HG03139 (cell line): ENCODE results near the gene DTX1.
"Not testable (repeated sequence)": the region's sequence is repeated elsewhere in the genome, so short reads cannot be mapped to it uniquely, and the experiment has no call there.

Source experiments
- ATAC-seq: cut with Tn5 transposase; IDR thresholded peaks from one replicate; pipeline ENCODE4 v1.9.1; 2021; ENCODE audit not compliant: unreplicated experiment

DTX1 gene

DNA sequence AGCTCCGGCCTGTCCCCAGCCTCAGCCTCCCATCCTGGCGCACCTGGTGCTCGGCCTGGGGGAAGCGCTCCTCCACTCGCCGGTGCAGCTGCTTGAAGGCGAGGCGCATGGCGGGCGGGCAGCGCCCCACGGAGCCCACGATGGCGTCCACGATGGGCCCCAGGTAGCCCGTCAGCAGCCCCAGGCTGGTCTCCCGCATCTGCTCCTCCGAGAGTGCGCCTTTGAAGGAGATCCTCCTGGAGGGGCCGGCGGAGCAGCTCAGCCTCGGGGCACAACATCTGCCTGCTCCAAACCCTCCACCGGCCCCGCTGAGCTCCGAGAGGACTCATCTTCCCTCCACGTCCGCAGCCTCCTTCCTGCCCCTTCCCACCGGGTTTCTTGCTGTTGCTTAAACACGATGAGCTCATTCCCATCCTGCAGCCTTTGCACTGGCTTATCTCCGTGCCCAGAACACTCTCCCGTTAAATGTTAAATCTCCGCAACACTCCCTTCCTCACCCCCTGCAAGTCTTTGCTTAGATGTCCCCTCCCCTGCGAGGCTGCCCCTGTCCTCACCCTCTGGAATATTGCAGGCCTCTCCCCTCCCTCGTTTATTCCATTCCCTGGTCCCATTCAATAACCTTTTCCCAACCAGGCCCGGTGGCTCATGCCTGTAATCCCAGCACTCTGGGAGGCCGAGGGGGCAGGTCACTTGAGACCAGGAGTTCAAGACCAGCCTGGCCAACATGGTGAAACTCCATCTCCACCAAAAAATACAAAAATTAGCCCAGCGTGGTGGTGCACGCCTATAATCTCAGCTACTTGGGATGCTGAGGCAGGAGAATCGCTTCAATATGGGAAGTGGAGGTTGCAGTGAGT, 55.7 kb downstream of the DTX1 start:
- no peak for ATAC-seq

DNA sequence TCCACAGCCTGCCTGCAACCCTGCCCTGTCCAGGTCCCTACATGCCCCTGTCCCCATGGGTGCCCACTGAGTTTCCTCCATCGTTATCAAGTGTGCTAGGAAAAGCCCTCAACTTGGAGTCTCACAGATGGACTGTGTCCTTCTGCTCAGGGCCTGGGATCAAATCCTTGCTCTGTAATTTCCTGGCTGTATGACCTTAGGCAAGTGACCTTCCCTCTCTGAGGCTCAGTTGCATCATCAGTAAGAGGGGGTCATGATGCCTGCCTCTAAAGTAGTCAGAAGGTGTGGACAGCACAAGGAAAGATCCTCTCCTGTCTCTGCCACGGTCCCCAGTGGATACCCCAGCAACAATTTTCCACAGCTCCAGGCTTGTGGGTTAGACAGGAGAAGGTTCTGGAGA, 56.9 kb downstream of the DTX1 start:
- ATAC-seq, result no peak

DNA sequence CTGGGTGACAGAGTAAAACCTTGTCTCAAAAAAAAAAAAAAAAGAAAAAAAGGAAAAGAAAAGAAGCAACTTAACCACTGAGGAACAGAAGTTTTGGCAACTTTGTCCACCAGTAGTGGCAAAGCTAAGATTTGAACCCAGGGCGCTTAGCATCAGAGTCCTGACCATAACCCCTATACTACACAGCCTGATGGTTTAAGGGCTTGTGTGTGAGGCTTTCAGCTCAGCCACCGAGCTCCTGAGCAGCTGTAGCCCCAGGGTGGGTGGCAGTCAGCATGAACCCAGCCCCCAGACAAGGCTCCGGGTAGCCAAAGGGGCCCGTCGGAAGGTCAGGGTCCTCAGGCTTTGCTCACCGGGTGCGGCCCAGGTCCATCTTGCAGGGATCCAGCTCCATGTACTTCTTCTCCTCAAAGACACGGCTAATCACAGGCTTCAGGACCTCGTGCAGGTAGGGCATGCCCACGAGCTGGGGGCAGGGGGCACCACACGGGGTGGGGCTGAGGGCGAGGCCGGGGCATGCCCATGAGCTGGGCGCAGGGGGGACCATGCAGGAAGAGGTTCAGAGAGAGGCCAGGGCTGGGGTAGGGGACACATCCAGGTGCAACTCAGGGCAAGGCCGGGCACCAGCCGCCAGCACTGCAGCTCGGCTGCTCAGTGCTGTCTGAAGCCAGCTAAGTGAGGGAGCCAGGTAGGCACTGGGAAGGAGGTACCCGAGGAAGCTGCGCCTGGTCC, 58.1 kb downstream of the DTX1 start:
- no peak for ATAC-seq

DNA sequence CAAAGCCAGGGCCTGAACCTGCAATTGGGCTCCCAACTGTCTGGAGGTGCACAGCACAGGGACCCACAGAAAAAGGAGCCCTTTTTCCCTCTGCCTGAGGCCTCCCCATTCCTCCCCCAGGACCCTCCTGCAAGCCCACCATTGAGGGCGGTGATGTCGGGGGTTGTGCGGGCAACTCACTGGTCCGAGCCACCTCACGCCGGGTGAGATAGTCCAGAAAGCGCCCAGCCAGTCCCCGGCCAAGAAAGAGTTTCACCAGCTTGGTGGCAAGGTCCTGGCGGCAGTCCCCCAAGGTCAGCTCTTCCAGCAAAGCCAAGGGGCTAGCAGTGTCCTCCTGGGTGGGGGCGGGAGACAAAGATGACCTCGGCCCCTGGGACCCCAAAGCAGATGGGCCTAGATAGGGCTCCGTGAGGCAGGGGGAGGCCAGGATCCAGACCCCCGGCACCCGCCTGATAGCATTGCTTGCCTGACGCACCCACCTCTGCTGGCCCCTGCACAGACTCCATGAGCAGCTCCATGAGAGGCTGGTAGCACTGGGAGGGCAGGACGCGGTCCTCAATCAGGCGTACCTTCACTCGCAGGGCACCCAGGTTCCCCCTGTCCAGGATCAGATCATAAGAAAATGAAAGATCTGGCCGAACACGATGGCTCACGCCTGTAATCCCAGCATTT, 59.1 kb downstream of the DTX1 start:
- ATAC-seq, result no peak

DNA sequence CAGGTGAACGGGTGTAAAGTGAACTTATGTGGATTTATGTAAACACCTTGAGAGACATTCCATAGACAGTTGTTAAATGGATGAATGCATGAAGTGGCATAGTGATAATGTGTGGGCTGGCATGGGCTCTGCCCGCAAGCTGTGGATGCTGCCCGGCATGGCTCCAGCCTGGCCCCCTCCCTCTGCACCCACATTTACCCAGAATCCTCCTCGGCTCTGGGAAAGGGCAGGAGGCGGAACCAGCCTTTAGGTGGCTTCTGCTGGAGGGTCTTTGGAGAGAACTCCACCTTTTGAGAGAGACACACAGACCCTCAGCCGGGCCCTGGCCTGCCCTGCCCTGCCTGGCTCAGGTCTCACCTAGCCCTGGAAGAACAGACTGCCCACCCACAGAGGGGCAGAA, 60.3 kb downstream of the DTX1 start:
- no peak for ATAC-seq

DNA sequence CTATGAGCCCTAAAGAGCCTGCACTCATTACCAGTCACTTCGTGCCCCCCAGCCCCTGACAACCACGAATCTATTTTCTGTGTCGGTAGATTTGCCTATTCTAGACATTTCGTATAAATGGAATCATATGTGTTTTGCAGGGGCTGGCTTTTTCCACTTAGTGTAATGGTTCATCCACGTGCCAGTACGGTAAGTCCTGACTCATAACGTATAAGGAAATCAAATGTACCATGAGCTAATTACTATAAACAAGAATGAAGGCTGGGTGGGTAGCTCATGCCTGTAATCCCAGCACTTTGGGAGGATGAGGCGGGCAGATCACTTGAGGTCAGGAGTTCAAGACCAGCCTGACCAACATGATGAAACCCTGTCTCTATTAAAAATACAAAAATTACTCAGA, 61.2 kb downstream of the DTX1 start:
- ATAC-seq, result not testable (repeated sequence)

DNA sequence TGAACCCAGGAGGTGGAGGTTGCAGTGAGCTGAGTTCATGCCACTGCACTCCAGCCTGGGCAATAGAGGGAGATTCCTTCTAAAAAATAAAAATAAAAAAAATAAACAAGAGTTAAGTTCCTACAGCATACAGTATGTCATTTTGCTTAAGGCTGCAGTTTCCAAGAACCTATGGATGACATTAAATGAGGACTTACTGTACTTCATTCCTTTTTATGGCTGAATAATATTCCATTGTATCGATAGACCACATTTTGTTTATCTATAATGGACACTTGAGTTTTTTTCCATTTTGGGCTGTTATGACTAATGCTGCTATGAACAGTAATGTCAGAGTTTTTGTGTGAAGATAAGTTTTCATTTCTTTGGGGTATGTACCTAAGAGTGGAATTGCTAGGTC, 61.6 kb downstream of the DTX1 start:
- ATAC-seq, result no peak

DNA sequence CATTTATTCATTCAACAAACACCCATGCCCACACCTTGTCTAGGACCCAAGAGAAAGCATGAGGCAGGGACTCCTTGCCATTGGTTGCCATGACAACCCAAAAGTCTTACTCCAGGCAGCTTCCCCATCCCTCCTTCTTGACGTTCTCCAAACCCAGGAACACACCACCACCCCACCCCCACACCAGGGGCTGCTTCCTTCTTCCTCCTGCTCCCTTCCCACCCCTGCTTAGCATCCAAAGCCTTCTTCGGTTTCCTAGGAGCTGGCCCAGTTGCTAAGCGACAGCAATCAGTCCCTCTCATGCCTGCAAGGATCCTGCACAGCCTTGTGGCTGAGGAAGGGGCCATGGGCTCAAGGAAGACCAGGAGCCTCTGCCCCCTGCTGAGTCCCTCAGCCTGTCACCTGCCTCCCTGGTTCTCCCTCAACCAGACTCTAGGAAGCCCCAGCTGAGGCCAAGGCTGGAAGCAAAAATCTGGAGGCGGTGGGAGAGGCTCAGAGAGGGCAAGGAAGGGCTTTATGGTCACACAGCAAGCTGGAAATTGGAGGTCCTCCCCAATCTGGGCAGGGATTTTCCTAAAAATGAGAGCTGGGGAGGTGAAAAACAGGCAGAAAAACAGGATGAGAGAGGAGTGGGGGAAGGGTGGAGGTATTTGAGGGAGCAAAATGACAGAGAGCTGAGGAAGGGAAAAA, 63.6 kb downstream of the DTX1 start:
- ATAC-seq, result no peak

DNA sequence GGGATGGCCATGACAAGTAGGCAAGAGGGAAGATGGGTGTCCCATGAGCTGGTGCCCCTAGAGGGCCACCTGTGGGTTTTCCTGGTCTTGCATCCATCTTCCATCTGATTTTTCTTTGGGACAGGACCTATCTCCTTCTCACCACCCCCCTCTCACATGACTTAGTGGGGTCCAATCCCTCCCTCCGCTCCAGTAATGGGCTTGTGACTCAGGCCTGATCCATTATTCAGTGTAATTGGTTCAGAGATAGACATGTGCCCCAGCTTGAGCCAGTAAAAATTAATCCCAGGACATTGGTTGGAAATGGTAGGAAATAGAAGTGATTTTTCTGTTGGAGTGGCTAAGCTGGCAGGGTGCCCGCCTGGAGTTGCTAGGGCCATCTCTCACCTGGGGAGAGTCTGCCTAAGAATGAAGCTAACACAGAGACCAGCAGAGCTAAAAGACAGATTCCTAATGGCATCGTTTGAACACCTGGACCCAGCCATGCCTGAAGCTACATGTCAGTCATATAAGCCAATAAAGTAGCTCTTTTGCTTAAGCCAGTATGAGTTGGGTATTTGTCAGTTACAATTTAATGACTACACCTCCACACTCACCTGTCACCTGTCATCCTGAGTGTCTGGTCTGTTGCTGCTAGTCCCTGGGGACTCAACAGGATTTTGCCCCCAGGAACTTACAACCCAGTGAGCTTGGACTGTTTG, 64.3 kb downstream of the DTX1 start:
- no peak for ATAC-seq

DNA sequence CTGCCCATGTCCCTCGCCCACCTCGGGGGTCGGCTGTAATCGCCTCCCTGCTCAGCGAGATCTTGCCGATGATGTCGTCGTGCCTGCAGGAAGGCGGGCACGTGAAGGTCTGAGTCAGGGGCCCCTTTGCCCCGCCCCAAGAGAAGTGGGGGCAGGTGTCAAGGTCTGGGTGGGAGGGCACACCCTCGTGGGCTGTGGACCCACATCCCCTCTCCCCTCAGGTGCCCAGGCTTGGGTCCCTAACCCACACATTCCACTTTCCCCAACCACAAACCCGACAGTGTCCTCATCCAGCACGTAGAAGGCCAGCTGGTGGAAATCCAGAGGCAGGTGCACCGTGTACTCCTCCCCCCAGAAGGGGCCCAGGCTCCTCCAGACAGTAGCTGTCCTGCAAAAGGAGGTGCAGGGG, 71.3 kb downstream of the DTX1 start:
- ATAC-seq, result no peak

DNA sequence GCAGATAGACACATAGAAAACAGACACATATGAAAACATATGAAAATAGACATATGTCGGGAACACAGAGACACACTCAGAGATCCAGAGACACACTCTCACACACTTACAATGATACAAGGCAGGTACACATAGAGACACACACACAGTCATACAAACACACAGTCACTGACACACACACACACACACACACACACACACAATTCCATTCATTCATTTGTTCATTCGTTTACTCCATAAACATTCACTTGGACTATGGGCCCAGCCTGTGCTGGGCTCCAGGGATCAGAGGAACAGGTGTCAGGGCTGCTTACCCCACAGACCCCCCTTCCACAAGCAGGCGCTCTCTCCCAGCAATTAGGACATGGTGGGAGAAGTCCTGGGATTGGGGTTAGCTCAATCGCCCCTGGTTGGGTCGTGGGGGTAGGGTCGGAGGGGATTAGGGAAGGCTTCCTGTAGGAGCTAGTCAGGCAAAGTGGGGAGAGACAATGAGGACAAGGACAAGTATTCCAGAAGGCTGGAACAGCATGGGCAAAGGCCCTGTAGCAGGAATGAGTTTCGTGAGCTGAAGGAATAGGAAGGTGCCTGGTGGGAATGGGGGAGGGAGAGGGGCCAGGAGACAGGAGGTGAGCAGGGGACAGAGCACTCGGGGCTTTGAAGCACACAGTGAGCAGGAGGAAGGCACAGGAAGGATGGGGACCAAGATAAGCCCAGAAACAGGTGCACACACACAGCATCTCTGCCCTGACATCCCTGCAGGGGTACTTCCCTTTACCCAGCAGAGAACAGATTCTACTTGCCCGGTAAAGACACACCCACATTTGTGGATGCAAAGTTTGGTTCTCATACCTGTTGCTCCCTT, 72.5 kb downstream of the DTX1 start:
- no peak for ATAC-seq

DNA sequence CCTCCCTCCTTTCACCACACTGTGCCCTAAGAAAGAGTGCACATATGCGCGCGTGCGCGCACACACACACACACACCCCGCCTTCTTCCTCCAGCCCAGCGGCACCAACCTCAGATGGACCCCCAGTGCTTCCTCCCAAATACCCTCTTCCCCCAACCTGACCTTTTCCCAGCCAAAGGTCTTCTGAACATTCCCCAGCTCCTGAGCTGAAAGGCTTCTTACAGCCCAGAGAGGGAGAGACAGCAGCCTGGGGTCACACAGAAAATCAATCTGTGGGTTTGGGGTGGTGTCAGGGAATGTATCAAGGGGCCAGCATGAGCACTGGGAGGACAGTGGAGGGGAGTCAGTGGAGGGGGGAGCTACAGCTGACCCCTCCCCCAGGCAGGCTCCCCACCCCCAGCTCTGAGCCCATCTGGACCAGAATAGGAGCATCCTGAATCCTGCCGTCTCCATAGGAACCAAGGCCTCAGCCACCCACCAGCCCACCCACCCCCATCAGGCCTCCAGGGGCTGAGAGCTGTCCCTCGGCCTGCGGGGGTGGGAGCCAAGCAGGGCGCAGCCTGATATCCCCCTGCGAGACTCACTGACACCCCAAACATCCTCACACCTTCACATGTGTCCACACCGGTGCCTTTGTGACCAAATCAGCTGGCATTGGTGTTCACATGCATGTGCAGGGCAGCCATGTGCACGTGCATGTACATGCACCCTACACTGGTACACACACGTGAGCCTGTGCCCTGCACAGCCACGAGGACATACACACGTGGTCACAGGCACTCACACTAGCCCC, 73.3 kb downstream of the DTX1 start:
- no peak for ATAC-seq

DNA sequence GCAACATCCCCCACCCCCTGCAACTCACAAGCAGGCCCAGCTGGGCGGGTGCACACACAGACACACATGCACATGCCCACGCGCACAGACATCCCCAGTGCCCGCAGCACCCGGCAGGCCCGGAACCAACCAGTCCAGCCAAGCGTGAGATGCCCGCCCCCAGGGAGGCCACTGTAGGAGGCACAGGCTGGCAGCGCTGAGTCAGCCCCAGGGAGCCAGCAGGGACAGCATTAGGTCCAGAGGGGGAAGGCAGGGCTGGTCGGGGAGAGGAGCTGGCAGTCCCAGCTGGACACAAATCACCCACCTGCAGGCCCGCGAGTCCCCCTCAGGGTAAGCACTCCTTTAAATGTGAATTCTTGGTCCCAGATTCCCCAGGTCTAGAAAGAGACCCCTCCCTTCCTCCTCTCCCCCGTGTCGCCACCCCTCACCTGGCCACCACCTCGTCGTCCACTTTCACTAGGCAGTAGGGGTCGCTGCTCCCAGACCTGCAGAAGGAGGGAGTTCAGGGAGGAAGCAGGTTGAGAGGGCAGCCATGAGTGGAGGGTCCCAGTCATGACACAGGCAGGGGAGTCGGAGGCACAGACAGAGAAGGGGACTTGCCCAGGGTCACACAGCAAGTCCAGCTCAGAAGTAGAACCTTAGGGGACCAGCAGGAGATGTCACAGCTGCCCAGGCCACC, 74.1 kb downstream of the DTX1 start:
- no peak for ATAC-seq

DNA sequence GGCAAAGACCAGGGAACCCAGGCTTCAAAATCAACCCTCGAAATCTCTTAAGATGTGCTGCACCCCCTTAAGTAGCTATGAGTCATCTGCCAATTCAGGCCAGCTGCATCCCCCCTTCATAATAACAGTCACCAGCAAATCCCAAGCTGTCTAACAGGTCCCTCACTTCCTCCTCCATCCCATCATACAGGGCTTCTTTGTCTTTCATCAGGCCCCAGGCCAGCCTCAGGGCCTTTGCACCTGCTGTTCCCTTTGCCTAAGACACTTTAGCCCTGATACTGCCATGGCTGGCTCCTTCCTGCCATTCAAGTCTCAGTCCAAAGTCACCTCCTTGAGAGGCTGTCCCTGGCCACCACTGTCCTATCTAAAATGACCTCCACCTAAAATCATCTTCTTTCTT, 75.0 kb downstream of the DTX1 start:
- no peak for ATAC-seq

DNA sequence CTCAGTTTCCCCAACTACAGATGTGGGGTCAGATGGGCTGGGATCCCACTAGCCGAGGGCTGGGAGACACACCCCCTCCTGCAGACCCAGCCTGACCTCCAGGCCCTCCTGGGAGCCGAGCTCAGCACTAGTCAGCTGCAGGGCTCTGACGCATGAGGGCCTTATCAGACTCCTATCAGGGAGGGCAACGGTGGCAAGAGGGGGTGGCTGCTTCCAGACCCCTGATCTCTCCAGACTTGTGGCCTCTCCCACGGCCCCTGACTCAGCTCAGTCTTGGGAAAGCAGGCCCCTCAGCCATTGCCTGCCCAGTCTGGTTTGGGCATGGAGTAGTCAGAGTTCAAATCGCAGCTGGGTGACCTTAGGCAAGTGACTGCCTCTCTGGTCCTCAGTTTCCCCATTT, 76.5 kb downstream of the DTX1 start:
- no peak for ATAC-seq

DNA sequence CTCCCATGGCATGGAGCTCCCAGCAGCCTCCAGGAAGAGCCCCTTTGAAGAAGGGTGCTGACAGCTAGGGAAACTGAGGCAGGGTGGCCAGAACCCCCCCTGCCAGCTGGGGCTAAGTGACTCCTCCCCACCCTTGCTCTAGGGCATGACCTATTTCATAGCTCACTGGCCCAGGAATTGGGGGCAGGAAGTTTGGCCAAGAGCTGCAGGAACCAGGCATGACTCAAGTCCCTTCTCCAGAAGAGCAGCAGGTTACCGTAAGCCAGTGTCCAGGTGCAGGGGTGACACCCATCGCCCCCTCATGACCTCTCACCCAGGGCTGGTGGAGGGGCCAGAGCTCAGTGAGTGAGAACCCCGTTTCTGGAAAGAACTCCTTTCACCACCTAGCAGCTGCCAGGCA, 77.1 kb downstream of the DTX1 start:
- ATAC-seq, result no peak

DNA sequence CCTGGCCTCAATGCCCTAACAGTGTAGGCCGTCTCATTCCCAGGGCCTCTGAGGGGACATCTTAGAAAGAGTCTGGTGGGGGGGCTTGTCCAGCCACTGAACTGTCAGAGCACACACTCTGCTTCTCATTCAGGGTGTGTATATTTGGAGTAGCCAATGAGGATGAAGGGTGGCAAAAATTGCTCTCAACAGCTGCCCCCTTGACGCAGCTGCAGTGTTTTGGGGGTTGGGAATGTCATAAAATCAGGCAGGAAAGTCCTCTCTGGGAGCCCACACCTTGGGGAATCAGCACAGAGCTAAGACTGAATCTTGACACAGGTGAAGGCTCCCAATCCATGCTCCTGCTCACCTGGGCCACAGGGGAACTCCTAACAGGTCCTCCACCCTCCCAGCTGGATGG, 77.5 kb downstream of the DTX1 start:
- no peak for ATAC-seq

DNA sequence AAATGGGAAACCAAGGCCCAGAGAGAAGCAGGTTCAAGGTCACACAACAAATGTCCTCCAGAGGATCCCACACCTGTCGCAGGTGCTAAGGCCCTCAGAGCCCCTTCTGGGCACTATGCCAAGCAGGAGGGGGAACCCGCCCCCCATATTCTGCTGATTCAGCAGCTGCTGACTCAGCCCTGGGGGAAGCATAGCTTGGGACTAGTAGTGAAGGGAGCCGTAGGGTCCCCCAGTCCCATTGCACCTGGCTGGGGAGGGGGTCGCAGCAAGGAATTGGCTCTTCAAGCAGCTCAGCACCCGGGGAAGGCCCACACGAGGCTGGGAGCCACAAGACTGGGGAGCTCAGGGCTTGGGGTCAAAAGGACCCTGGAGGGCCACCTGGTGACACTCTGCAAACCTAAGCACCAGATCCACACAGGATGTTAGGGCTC, 78.0 kb downstream of the DTX1 start:
- ATAC-seq, result no peak
